Dendritic cell treated with granulocyte-macrophage colony-stimulating factor and Interleukin-4, amounts not matched to agents 40 ng/mL and 50 ng/mL, for 4 days (primary cell): ENCODE measurements around the gene RNF150.
"Not testable (repeated sequence)": the region's sequence is repeated elsewhere in the genome, so short reads cannot be mapped to it uniquely, and the experiment has no call there.

Experiments used
- H3K27ac Mint-ChIP-seq: one replicate; pipeline ENCODE4 v1.8.0; 2022; ENCODE audit warnings: mild to moderate bottlenecking, mixed read lengths
- H3K27me3 Mint-ChIP-seq: one replicate; pipeline ENCODE4 v1.8.0; 2022; ENCODE audit warnings: mild to moderate bottlenecking, mixed read lengths
- H3K36me3 Mint-ChIP-seq: one replicate; pipeline ENCODE4 v1.8.0; 2022; ENCODE audit warnings: low read depth, mixed read lengths
- H3K4me1 Mint-ChIP-seq: one replicate; pipeline ENCODE4 v1.8.0; 2022; ENCODE audit warnings: low read depth, mixed read lengths
- H3K4me3 Mint-ChIP-seq: one replicate; pipeline ENCODE4 v1.8.0; 2022; ENCODE audit warnings: mild to moderate bottlenecking, moderate library complexity, mixed read lengths
- H3K9me3 Mint-ChIP-seq: one replicate; pipeline ENCODE4 v1.8.0; 2022; ENCODE audit warnings: mixed read lengths
- intact Hi-C: fragments of 100-400 bp; cut with micrococcal nuclease; formaldehyde crosslinking; loops from one replicate; pipeline ENCODE4 v1.15.0; 2022

RNF150 gene

GRCh38 chr4:140813804-140814203 is 319.5 kb downstream of the RNF150 start:
- intact Hi-C loops = no loop called here
- H3K36me3 Mint-ChIP-seq = no peaks in the 10 kb centered on the region
- H3K4me3 Mint-ChIP-seq = no peak overlapping the region
- H3K4me1 Mint-ChIP-seq = peaks cover 20% of the 10 kb centered on the region
- H3K9me3 Mint-ChIP-seq = no peaks in the 10 kb centered on the region
- H3K27ac Mint-ChIP-seq = no peak overlapping the region
- peaks cover 12% of the 10 kb centered on the region for H3K27me3 Mint-ChIP-seq

GRCh38 chr4:140812916-140813315 is 320.4 kb downstream of the RNF150 start:
- Mint-ChIP-seq H3K27ac (no peak overlapping the region), H3K4me3 (no peak overlapping the region), H3K27me3 (peaks cover 11% of the 10 kb centered on the region), H3K4me1 (peaks cover 27% of the 10 kb centered on the region), H3K9me3 (no peaks in the 10 kb centered on the region), H3K36me3 (no peaks in the 10 kb centered on the region)
- intact Hi-C loops = no loop called here

- H3K9me3 Mint-ChIP-seq = no peaks in the 10 kb centered on the region
- peak overlapping the region; percentile 65 for H3K27ac Mint-ChIP-seq
Observed at GRCh38 chr4:140811429-140811828, 321.8 kb downstream of the RNF150 start.

GRCh38 chr4:140810591-140811169 is 322.6 kb downstream of the RNF150 start:
- Mint-ChIP-seq H3K27ac (peak overlapping the region; percentile 65), H3K4me1 (peaks cover 46% of the 10 kb centered on the region)
- H3K9me3 Mint-ChIP-seq, H3K27me3 Mint-ChIP-seq, intact Hi-C loops, H3K4me3 Mint-ChIP-seq, H3K36me3 Mint-ChIP-seq: not testable (repeated sequence)

More at GRCh38 chr4:140811429-140811828, 321.8 kb downstream of the RNF150 start:
- peaks cover 38% of the 10 kb centered on the region for H3K4me1 Mint-ChIP-seq
- intact Hi-C loops = no loop called here
- H3K27me3 Mint-ChIP-seq = peaks cover 4% of the 10 kb centered on the region
- H3K4me3 Mint-ChIP-seq = no peak overlapping the region
- no peaks in the 10 kb centered on the region for H3K36me3 Mint-ChIP-seq
